Limb (tissue), 2 donors: ENCODE data around the gene CLDN4.
"Not testable (repeated sequence)": the region's sequence is repeated elsewhere in the genome, so short reads cannot be mapped to it uniquely, and the experiment has no call there.

ENCODE experiments used
- DNase-seq, 2 donors: peaks; one replicate each; pipeline ENCODE4 v3.0.0-alpha.2; 2016; ENCODE audit errors: extremely low spot score in 2 of 2

CLDN4 gene

GRCh38 chr7:73842067-73842976 is 11.5 kb downstream of the CLDN4 start, which contains the start of gene METTL27:
Gene METTL27, minus strand, starts transcription at chr7:73842516. Its CDS starts 376 bp downstream, at chr7:73842140.
- DNase-seq: peak; percentile 93 to 98

GRCh38 chr7:73844131-73844547 is 13.3 kb downstream of the CLDN4 start:
- DNase-seq: no peak

GRCh38 chr7:73844848-73845460 is 14.2 kb downstream of the CLDN4 start:
- DNase-seq: no peak

- DNase-seq: not testable (repeated sequence)
These were observed 15.0 kb downstream of the CLDN4 start for GRCh38 chr7:73845701-73846195.

- no peak for DNase-seq
These were observed 17.3 kb downstream of the CLDN4 start for GRCh38 chr7:73847941-73848723.

GRCh38 chr7:73850781-73851207 is 20.0 kb downstream of the CLDN4 start:
- DNase-seq: no peak

- DNase-seq: peak in 1 of 2 donors; percentile 42
These were observed 20.9 kb downstream of the CLDN4 start for GRCh38 chr7:73851410-73852338.

- no peak for DNase-seq
These were observed 21.7 kb downstream of the CLDN4 start for GRCh38 chr7:73852500-73852899.

- DNase-seq: no peak
These were observed 26.1 kb downstream of the CLDN4 start for GRCh38 chr7:73856941-73857340.

GRCh38 chr7:73858807-73859206 is 28.0 kb downstream of the CLDN4 start:
- DNase-seq: no peak

GRCh38 chr7:73860859-73861258 is 30.1 kb downstream of the CLDN4 start, which contains the start of gene TMEM270:
Gene TMEM270, plus strand, starts transcription at chr7:73861159. Its CDS starts 36 bp downstream, at chr7:73861195.
- no peak for DNase-seq

GRCh38 chr7:73861305-73861704 is 30.5 kb downstream of the CLDN4 start:
- no peak for DNase-seq

- DNase-seq: no peak
These were observed 34.4 kb downstream of the CLDN4 start for GRCh38 chr7:73864981-73865711.

GRCh38 chr7:73865738-73866445 is 35.1 kb downstream of the CLDN4 start:
- no peak for DNase-seq

GRCh38 chr7:73866446-73866767 is 35.6 kb downstream of the CLDN4 start:
- DNase-seq: no peak

GRCh38 chr7:73869011-73869798 is 38.4 kb downstream of the CLDN4 start:
- no peak for DNase-seq

- DNase-seq: no peak
These were observed 39.3 kb downstream of the CLDN4 start for GRCh38 chr7:73870041-73870492.
